Endothelial cell of umbilical vein (primary cell): ENCODE measurements around the gene COBLL1. TPM values are rescaled to one million over a fixed set of nuclear protein-coding genes. Genes with fewer than 3 reads are reported as not detected.

Experiments used
- BruUV-seq: library from RNA; stranded (reverse); fragments of 400-500 nt; replicated peaks from 2 replicates; lab custom pipeline; 2021; lab: Mats Ljungman, UMichigan
- CTCF ChIA-PET: fragments of 300-600, 350-600 bp; sonication (Branson Sonifier 250); formaldehyde crosslinking; loops from one replicate; lab custom pipeline; 2021; ENCODE audit warnings: antibody characterized with exemption, inconsistent platforms; lab: Charles Lee
- POLR2A ChIA-PET: fragments of 300-600, 350-600 bp; sonication (Branson Sonifier 250); formaldehyde crosslinking; loops from one replicate; lab custom pipeline; 2021; ENCODE audit warnings: antibody characterized with exemption, inconsistent platforms; lab: Charles Lee
- DNase-seq: peaks from one replicate; pipeline ENCODE4 v3.0.0-alpha.2; 2011; ENCODE audit warnings: low read depth, low spot score
- FAIRE-seq: peaks from 2 replicates; lab custom pipeline; 2011; peaks lifted over from hg19 to GRCh38; lab: Jason Lieb, UNC
- H2AFZ ChIP-seq: 2 replicates; pipeline ENCODE4 v1.6.0; 2012; ENCODE audit warnings: low read depth, low read length, control low read depth, inconsistent platforms
- H3K27ac ChIP-seq: 2 replicates; pipeline ENCODE4 v1.5.1; 2011; ENCODE audit warnings: low read depth, mild to moderate bottlenecking, control low read depth, low read length, moderate library complexity; ENCODE audit not compliant: insufficient read depth
- H3K27me3 ChIP-seq, 2 experiments: 2 replicates each; pipeline versions ENCODE4 v1.6.0 to v1.6.1; 2011; ENCODE audit warnings: low read length in 2 of 2, mixed read lengths in 1 of 2; ENCODE audit not compliant: control insufficient read depth in 2 of 2, insufficient read depth in 2 of 2
- H3K36me3 ChIP-seq, 2 experiments: 2 replicates in 1 of 2; 3 replicates in 1 of 2; pipeline ENCODE4 v1.5.1; 2011; ENCODE audit warnings: low read length in 2 of 2, mild to moderate bottlenecking in 1 of 2, moderate library complexity in 1 of 2; ENCODE audit not compliant: control insufficient read depth in 2 of 2, insufficient read depth in 2 of 2; ENCODE audit errors: extremely low read depth in 1 of 2
- H3K4me1 ChIP-seq: 3 replicates; pipeline ENCODE4 v1.5.1; 2011; ENCODE audit warnings: mild to moderate bottlenecking, low read length; ENCODE audit not compliant: control insufficient read depth, insufficient read depth; ENCODE audit errors: extremely low read depth
- H3K4me2 ChIP-seq: 2 replicates; pipeline ENCODE4 v1.6.1; 2011; ENCODE audit warnings: low read length, control low read depth, mixed read lengths; ENCODE audit not compliant: insufficient read depth
- H3K4me3 ChIP-seq, 3 experiments: fragments of 200-600 bp in 1 of 3; sonication (generic), shearing (Covaris generic) in 1 of 3; replicated peaks in 1 of 3; 2 replicates each; pipeline ENCODE4 v1.5.1; 2011 to 2016; ENCODE audit warnings: control low read depth in 3 of 3, low read length in 3 of 3, mild to moderate bottlenecking in 2 of 3, inconsistent platforms in 1 of 3, low read depth in 1 of 3, moderate library complexity in 1 of 3; ENCODE audit not compliant: insufficient read depth in 1 of 3
- H3K79me2 ChIP-seq: 2 replicates; pipeline ENCODE4 v1.6.0; 2012; ENCODE audit warnings: low read length, inconsistent platforms; ENCODE audit not compliant: control insufficient read depth, insufficient read depth
- H3K9ac ChIP-seq: replicated peaks from 2 replicates; pipeline ENCODE3; 2011; ENCODE audit warnings: low read length, control low read depth; ENCODE audit not compliant: insufficient read depth; ENCODE audit errors: extremely low read depth
- H3K9me1 ChIP-seq: replicated peaks from 3 replicates; pipeline ENCODE4 v1.6.0; 2011; ENCODE audit warnings: mild to moderate bottlenecking, low read length; ENCODE audit not compliant: control insufficient read depth, insufficient read depth; ENCODE audit errors: extremely low read depth
- H3K9me3 ChIP-seq: replicated peaks from 2 replicates; pipeline ENCODE4 v1.5.1; 2012; ENCODE audit warnings: low read length, inconsistent platforms; ENCODE audit not compliant: control insufficient read depth, insufficient read depth
- H4K20me1 ChIP-seq: replicated peaks from 2 replicates; pipeline ENCODE3; 2011; ENCODE audit warnings: mild to moderate bottlenecking, low read length; ENCODE audit not compliant: control insufficient read depth, insufficient read depth; ENCODE audit errors: extremely low read depth
- CTCF ChIP-seq, 2 donors: IDR thresholded peaks; 1 replicate in 1 of 2; 2 replicates in 1 of 2; pipeline ENCODE4 v1.5.1; 2011; ENCODE audit warnings: low read length in 2 of 2, mild to moderate bottlenecking in 2 of 2, moderate library complexity in 2 of 2, control low read depth in 1 of 2, inconsistent platforms in 1 of 2, low read depth in 1 of 2; ENCODE audit not compliant: insufficient read depth in 1 of 2; ENCODE audit errors: extremely low read depth in 1 of 2
- EZH2 ChIP-seq: IDR thresholded peaks from 2 replicates; pipeline ENCODE4 v1.6.1; 2012; ENCODE audit warnings: borderline replicate concordance, low read depth, mild to moderate bottlenecking, moderate library complexity, low read length, inconsistent platforms; ENCODE audit not compliant: severe bottlenecking
- FOS ChIP-seq: IDR thresholded peaks from 2 replicates; pipeline ENCODE4 v1.6.1; 2011; ENCODE audit warnings: mild to moderate bottlenecking, low read length, moderate library complexity, borderline replicate concordance; ENCODE audit not compliant: insufficient read depth
- GATA2 ChIP-seq: IDR thresholded peaks from 2 replicates; pipeline ENCODE4 v1.7.0; 2011; ENCODE audit warnings: low read depth, mild to moderate bottlenecking, moderate library complexity, mixed read lengths, low read length; ENCODE audit not compliant: insufficient read length, insufficient read depth
- JUN ChIP-seq: IDR thresholded peaks from 2 replicates; pipeline ENCODE4 v1.6.1; 2011; ENCODE audit warnings: borderline replicate concordance, low read depth; ENCODE audit not compliant: insufficient read length, insufficient read depth
- MAX ChIP-seq: IDR thresholded peaks from 2 replicates; pipeline ENCODE4 v1.6.1; 2011; ENCODE audit not compliant: insufficient read depth, insufficient read length
- MYC ChIP-seq: IDR thresholded peaks from one replicate; pipeline ENCODE4 v1.6.1; 2011; ENCODE audit warnings: mild to moderate bottlenecking, low read depth, low read length
- POLR2A ChIP-seq: IDR thresholded peaks from 2 replicates; pipeline ENCODE4 v1.6.1; 2012; ENCODE audit warnings: low read depth, mild to moderate bottlenecking, control low read depth, low read length
- POLR2AphosphoS5 ChIP-seq: IDR thresholded peaks from 2 replicates; pipeline ENCODE4 v1.6.1; 2012; ENCODE audit warnings: low read depth, mild to moderate bottlenecking, control low read depth, low read length, moderate library complexity; ENCODE audit not compliant: insufficient read depth
- dilution Hi-C: fragments of 300-500 bp; cut with MboI; formaldehyde crosslinking; loops from one replicate; pipeline ENCODE4 v1.15.0; 2019; ENCODE audit warnings: low sequenced_read_pairs; ENCODE audit not compliant: extremely low pct_ligation_motif_present
- intact Hi-C: fragments of 100-400 bp; cut with micrococcal nuclease; formaldehyde crosslinking; loops from one replicate; pipeline ENCODE4 v1.10.0; 2022
- polyA plus RNA-seq, 4 experiments: library from polyadenylated mRNA; depleted of rRNA in 3 of 4; stranded (reverse) in 3 of 4; unstranded in 1 of 4; fragments of >200 nt; gene quantifications; 2 replicates each; pipeline versions ENCODE4 v1.2.1 to v1.2.3, GENCODE V29; 2011 to 2012; ENCODE audit warnings: missing spikeins in 1 of 4
- total RNA-seq: library from RNA; stranded (reverse); gene quantifications from 2 replicates; pipeline ENCODE4 v1.2.3, GENCODE V29; 2021

The COBLL1 gene
- total and polyA plus RNA-seq, 2 donors (not counting 3 experiments of a cell fraction or from before 2014, with no cell fraction given) = 9.1 to 38.4 TPM

GRCh38 chr2:164644036-164644700 lies 197.5 kb downstream of the COBLL1 start:
- H3K27ac ChIP-seq = no peak overlapping the region
- H3K27me3 ChIP-seq = no peaks in the 10 kb centered on the region
- intact Hi-C loops (no loop called here), dilution Hi-C loops (no loop called here)
- DNase-seq = no peak
- no peaks in the 10 kb centered on the region for H3K4me1 ChIP-seq
- no peak overlapping the region for H3K4me3 ChIP-seq
- H3K36me3 ChIP-seq = no peaks in the 10 kb centered on the region
- no peak overlapping the region for H3K9ac ChIP-seq
- TF ChIP-seq MAX = no peak
- TF ChIP-seq POLR2AphosphoS5 = no peak
- no peaks in the 10 kb centered on the region for H4K20me1 ChIP-seq
- no peak overlapping the region for H3K4me2 ChIP-seq
- H3K79me2 ChIP-seq = no peaks in the 10 kb centered on the region
- CTCF ChIA-PET = interaction anchor here (1.9 to 2.0 kb wide), 2 partner anchors 10 to 84 kb away, joined by 6 read pairs; no protein-coding TSS in a partner anchor
- FAIRE-seq = no peak
- BruUV-seq = no TSS peak
- no peaks in the 10 kb centered on the region for H3K9me3 ChIP-seq
- H3K9me1 ChIP-seq = no peaks in the 10 kb centered on the region
- POLR2A ChIA-PET = no interaction called here
- no peak overlapping the region for H2AFZ ChIP-seq

- intact Hi-C loops (no loop called here), dilution Hi-C loops (no loop called here)
- H3K4me3 ChIP-seq = no peak overlapping the region
- no peak for FAIRE-seq
- H4K20me1 ChIP-seq = no peaks in the 10 kb centered on the region
- CTCF ChIA-PET = interaction anchor here (1.0 to 2.0 kb wide), 3 partner anchors 9 to 83 kb away, joined by 3 to 6 read pairs (median 3); no protein-coding TSS in a partner anchor
- no peak for DNase-seq
- no peaks in the 10 kb centered on the region for H3K9me1 ChIP-seq
- H3K4me1 ChIP-seq = no peaks in the 10 kb centered on the region
- H3K9ac ChIP-seq = no peak overlapping the region
- H3K36me3 ChIP-seq = no peaks in the 10 kb centered on the region
- no peaks in the 10 kb centered on the region for H3K9me3 ChIP-seq
- POLR2A ChIA-PET = no interaction called here
- H3K79me2 ChIP-seq = no peaks in the 10 kb centered on the region
- TF ChIP-seq POLR2AphosphoS5 = no peak
- TF ChIP-seq JUN = no peak
- no peak for TF ChIP-seq MAX
- no peak for TF ChIP-seq EZH2
- no peak for TF ChIP-seq MYC
- TF ChIP-seq GATA2 = no peak
- no peak for TF ChIP-seq POLR2A
- TF ChIP-seq FOS = no peak
- TF ChIP-seq CTCF (IDR thresholded peaks at IDR 0.05; ENCODE audit: extremely low read depth in 1 of 2, insufficient read depth in 1 of 2, low read depth in 1 of 2, low read length in 2 of 2) = no peak
- H3K4me2 ChIP-seq = no peak overlapping the region
- no peaks in the 10 kb centered on the region for H3K27me3 ChIP-seq
- no peak overlapping the region for H2AFZ ChIP-seq
- H3K27ac ChIP-seq = no peak overlapping the region
- no TSS peak for BruUV-seq
Measured at GRCh38 chr2:164642946-164643555, 198.6 kb downstream of the COBLL1 start.
